HG03469 (cell line): ENCODE measurements around the gene KRTAP2-1.
"Not testable (repeated sequence)": the region's sequence is repeated elsewhere in the genome, so short reads cannot be mapped to it uniquely, and the experiment has no call there.

Experiments used
- ATAC-seq: cut with Tn5 transposase; IDR thresholded peaks from one replicate; pipeline ENCODE4 v1.9.1; 2021; ENCODE audit warnings: mild to moderate bottlenecking, moderate library complexity, moderate number of reproducible peaks; ENCODE audit not compliant: unreplicated experiment

The KRTAP2-1 gene, protein sequence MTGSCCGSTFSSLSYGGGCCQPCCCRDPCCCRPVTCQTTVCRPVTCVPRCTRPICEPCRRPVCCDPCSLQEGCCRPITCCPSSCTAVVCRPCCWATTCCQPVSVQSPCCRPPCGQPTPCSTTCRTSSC

GRCh38 chr17:41046735-41047465, at the start of gene KRTAP2-1:
TSS of gene KRTAP2-1 (minus strand) at chr17:41047316. CDS start at chr17:41047267, 49 bp downstream.
- not testable (repeated sequence) for ATAC-seq

- no peak for ATAC-seq
These were observed 48.9 kb upstream of the KRTAP2-1 start for GRCh38 chr17:41096055-41096454.

GRCh38 chr17:41088760-41089352, 41.7 kb upstream of the KRTAP2-1 start:
- ATAC-seq: not testable (repeated sequence)

- ATAC-seq: not testable (repeated sequence)
These were observed 37.2 kb upstream of the KRTAP2-1 start, which contains the start of gene KRTAP4-7 for GRCh38 chr17:41084100-41084856. TSS of gene KRTAP4-7 (plus strand) at chr17:41084150. CDS start at chr17:41084207, 57 bp downstream.

DNA sequence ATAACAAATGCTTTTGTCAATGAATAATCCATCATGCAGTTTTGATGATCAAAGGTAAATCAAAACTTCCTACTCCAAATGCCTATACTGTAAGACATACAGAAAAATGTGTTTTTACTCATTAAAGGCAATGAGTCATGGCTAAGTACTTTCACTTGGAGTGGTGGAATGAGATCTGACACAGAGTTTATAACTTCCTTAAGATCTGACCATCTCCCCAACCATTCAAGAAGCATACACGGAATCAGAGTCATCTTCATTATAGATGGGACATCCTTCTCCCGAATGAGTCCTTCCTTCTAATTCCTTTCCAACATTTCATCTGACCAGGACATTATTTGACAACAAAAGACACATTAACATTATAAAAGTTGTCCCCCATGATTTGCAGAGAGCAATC, 36.3 kb upstream of the KRTAP2-1 start:
- not testable (repeated sequence) for ATAC-seq

- no peak for ATAC-seq
These were observed 35.5 kb upstream of the KRTAP2-1 start for GRCh38 chr17:41082626-41083025.

DNA sequence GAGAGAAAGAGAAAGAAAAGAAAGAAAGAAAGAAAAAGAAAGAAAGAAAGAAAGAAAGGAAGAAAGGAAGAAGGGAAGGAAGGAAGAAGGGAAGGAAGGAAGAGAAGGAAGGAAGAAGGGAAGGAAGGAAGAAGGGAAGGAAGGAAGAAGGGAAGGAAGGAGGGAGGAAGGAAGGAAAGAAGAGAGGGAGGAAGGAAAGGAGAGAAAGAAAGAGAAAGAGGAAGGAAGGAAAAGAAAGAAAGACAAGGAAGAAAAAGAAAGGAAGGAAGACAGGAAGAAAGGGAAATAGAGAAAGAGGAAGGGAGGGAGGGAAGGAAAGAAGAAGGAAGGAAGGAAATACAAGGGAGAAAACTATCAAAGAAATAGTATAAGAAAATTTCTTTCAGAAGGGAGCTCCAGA, 29.7 kb upstream of the KRTAP2-1 start:
- ATAC-seq: no peak

DNA sequence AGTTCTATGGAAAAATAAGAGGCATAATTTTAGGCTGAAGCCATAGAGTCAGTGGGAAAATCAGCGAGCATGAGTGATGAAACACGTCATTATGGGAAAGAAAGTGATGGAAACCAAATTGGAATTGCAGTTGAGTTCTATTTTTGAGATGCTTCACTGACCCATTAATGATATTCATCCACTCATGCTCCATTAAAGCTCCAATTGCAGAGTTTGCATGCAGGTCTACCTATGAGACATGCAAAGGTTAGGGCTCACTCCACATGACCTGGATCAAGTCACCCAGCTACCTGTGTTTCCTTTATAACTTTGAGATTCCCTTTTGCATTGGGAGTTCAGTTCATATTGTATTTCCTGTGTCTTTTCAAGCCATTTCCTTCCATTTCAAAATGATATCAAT, 26.6 kb upstream of the KRTAP2-1 start:
- no peak for ATAC-seq

DNA sequence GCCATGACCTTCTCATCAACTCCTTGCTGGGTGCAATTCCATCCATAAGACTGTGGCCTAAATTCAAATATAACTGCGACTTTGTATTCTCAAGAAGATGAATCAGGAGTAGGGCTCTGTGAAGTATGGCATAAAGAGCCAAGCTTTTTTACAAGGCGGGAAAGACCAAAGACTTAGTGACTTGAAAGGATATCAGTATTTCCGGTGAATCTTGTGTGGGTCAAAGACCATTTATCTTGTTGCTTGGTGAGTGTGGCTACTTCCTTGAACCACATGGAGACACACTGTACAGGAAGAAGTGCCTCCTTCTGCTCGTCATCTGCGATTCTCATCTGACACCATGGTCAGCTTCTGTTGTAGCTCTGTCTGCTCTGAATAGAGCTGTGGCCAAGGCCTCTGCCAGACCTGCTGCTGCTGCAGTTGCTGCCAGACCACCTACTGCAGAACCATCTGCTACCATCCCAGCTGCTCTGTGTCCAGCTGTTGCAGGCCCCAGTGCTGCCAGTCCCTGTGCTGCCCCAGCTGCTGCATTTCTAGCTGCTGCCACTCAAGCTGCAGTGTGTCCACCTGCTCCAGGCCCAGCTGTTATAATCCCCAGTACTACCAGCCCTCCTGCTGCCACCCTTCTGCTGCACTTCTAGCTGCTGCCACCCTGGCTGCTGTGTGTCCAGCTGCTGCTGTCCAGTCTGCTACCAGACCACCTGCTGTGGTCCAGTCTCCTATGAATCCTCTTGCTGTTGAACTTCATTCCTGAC, 24.7 kb upstream of the KRTAP2-1 start:
- no peak for ATAC-seq

- no peak for ATAC-seq
These were observed 21.9 kb upstream of the KRTAP2-1 start for GRCh38 chr17:41069031-41069430.

- ATAC-seq: no peak
These were observed 20.2 kb upstream of the KRTAP2-1 start for GRCh38 chr17:41067281-41067680.

- ATAC-seq: no peak
These were observed 18.9 kb upstream of the KRTAP2-1 start, which contains the start of gene KRTAP2-4 for GRCh38 chr17:41065829-41066624. TSS of gene KRTAP2-4 (minus strand) at chr17:41065879. CDS start at chr17:41065845, 34 bp downstream.

DNA sequence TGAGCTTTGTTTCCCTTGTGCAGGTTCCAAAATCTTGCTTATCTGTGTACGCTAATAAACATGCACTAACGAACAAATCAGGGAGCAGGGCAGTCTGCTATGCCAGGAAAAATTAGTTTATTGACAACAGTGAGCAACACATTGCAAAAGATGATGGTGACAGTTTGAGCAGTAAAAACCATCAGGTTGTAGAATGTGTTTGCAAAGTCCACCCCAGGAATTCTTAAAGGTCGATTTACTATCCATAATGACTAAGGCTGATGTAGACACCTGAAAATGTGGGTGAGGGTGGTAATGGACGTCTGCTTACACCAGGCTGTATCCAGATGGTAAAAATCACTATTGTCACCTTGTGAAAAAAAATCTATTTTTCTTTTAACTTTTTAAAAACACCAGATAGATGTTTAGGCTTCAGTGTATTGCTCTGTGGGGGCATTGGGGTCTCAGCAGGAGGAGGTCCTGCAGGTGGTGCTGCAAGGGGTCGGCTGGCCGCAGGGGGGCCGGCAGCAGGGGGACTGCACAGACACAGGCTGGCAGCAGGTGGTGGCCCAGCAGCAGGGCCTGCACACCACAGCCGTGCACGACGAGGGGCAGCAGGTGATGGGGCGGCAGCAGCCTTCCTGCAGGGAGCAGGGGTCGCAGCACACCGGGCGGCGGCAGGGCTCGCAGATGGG, 18.0 kb upstream of the KRTAP2-1 start:
- ATAC-seq: not testable (repeated sequence)

DNA sequence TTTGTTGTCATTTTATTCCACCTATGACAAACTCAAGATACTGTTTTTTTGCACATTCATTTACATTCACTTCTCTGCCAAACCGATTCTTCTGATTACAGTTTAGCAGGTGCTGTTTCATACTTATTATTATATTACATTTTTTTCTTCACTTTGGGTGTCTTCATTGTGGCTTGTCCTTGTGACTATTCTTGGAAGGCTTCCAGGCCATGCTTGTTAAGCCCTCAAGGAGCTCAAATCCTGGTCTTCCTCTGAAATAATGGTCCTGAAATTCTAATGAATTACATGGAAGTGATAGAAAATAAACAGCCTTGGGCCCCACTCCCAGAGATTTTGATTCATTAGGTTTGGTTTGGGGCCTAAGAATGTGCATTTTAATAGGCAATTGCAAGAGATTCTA, 17.2 kb upstream of the KRTAP2-1 start:
- ATAC-seq: no peak

DNA sequence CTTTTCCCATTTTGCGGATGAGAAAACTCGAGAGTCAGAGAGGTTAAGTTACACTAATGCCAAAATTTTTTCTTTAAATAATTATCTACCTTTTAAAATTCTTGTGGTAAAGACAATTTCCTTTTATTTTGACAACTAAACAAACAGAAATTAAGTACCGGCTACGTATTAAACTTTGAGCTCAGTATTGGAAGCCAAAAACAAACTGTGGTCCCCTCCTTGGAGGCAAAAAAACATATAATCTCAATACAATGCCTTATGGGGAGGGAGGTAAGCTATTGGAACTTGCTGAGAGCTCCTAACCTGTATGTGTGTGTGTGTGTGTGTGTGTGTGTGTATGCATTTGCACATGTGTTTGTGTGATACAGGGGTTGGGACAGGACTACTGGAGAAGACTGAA, 16.3 kb upstream of the KRTAP2-1 start:
- ATAC-seq: no peak

DNA sequence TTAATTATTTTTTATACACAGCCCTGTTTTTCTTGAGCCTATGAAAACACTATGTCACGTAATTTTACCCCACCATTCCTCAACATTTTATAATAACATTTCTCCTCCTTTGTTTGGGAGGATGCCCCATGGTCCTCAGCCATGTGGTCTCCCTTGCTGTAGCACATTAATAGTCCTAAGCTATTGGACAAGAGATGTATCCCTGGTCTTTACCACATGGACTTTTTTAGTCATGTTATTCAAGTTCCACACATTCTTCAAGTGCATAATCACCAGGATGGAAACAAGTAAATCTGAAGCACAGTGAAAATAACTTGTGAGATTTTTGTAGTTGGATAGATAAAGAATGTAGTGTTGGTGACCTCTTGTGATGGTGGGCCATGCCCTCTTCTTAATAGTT, 14.8 kb upstream of the KRTAP2-1 start:
- no peak for ATAC-seq

DNA sequence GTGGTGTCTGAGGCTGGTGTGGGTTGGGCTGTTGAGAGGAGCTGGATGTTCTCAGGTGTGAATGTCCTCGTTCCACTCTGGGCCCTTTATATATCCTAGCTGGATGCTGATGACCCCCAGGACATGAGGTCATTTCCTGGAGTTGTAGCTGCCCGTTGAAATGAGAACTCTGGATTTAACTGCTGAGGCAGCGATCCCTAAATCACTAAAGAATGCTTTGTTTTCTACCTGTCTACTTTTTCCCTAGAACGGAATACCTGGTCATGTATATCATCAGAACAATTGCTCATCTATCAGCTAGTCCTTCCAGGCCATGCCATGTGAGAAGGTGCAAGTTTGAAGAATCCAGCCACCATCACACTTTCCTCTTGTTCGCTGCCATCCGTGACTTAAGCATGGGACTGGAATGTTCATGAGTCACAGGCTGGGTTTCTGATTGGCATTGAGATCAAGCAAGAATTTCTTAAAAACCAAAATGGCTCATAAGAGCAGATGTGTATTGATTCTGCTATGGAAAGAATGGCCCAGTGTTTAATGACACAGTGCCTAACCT, 13.0 kb upstream of the KRTAP2-1 start, which contains the start of gene KRTAP2-3:
Gene KRTAP2-3, minus strand, starts transcription at position 63 of the 553 bp plus-strand sequence. CDS start 64 bp downstream, outside the sequence.
- no peak for ATAC-seq

- ATAC-seq: not testable (repeated sequence)
These were observed 12.3 kb upstream of the KRTAP2-1 start for GRCh38 chr17:41059276-41060051.
